ENCODE measurements around the gene TSR3.

Gene TSR3

DNA sequence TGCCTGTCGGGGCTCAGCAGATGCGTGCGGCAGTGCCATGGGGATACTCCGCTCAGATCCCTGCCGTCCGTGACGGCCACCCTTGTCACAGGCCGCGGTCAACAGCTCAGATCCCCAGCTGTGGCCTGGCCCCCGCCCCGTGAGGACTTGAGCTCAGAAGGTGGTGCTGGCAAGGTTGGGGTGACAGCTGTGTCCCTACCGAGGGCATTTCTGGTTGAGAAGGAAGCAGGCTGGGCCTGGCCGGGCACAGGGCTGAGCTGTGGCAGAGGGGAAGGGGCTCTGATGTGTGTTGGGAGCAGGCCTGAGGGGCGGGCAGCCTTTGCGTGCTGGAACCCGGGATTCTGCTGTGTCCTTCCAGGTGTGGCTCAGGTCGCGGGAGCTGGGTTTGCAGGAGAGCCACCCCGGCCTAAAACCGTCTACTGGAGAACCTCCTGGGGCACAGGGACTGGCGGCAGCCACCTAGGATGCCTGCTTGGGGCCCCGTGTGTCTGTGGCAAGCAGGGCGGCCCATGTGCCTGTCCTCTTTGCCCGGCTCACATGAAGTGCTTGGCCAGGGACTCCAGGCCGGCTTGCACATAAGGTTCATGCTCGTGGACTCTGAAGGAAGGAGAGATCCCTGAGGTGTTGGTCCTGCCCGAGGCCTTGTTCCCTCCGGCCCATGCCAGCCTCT lies 37.1 kb downstream of the TSR3 start:
- Histone ChIP-seq H3K9ac (ENCODE audit: low read length) (no peak overlapping the region), H2AK5ac (ENCODE audit: low read length) (no peak overlapping the region), H2BK15ac (replicated peaks; ENCODE audit: low read depth) (no peak overlapping the region), H3K27me3 (ENCODE audit: insufficient read depth, low read length, poor library complexity) (no peaks in the 10 kb centered on the region), H3K36me3 (ENCODE audit: control insufficient read depth, insufficient read depth, low read length) (peaks cover 26% of the 10 kb centered on the region), H3K56ac (ENCODE audit: low read length) (no peak overlapping the region), H2BK120ac (ENCODE audit: low read depth, low read length) (no peak overlapping the region), H4K8ac (ENCODE audit: low read depth, low read length) (no peak overlapping the region), H2BK5ac (ENCODE audit: low read length) (no peak overlapping the region), H3K27ac (ENCODE audit: low read depth, low read length) (no peak overlapping the region), H3K4me1 (ENCODE audit: control insufficient read depth, low read depth, low read length) (peaks cover 6% of the 10 kb centered on the region), H3K4me3 (ENCODE audit: low read length) (no peak overlapping the region), H3K79me1 (ENCODE audit: low read length) (peaks cover 25% of the 10 kb centered on the region), H3K18ac (ENCODE audit: low read length) (no peak overlapping the region), H4K5ac (ENCODE audit: low read length) (no peak overlapping the region), H3K4ac (ENCODE audit: low read depth, low read length) (no peak overlapping the region), H3K4me2 (ENCODE audit: low read length) (no peak overlapping the region), H3K79me2 (ENCODE audit: control insufficient read depth, insufficient read depth, low read length) (peaks cover 66% of the 10 kb centered on the region), H3K23ac (ENCODE audit: low read length) (no peak overlapping the region)
- WGBS (ENCODE audit: extremely low coverage, insufficient coverage, low lambda C conversion rate), result no CpG with 5 or more reads among the region's 28 CpGs
- no peak for DNase-seq

DNA sequence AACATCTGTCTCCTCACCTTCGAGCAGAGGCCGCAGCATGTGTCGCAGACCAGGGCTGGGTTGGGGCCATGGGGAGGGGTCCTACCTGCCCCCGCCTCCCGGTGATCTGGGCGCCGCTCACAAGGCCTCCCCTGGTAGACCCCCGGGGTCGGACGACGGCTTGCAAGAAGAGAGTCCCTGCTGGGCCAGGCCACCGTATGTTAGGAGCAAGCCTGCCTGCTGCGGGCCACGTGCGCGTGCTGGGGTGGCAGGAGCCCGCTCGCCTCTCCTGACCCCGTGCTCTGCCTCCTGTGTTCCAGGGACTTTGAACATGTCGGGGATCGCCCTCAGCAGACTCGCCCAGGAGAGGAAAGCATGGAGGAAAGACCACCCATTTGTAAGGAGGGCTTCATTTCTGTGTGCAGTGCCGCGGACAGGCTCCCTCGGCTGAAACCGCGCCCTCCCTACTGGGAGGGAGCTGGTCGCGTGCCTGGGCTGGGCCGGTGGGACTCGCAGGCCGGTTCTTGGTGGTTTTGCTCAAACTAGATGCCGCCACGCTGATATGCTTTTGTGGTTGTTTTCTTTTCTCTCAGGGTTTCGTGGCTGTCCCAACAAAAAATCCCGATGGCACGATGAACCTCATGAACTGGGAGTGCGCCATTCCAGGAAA lies 37.8 kb downstream of the TSR3 start:
- H3K79me1 ChIP-seq (ENCODE audit: low read length), result peaks cover 22% of the 10 kb centered on the region
- H2BK120ac ChIP-seq (ENCODE audit: low read depth, low read length), result no peak overlapping the region
- H4K5ac ChIP-seq (ENCODE audit: low read length), result no peak overlapping the region
- no peak overlapping the region for H2BK15ac ChIP-seq (replicated peaks; ENCODE audit: low read depth)
- H3K4me3 ChIP-seq (ENCODE audit: low read length), result no peak overlapping the region
- H3K23ac ChIP-seq (ENCODE audit: low read length), result no peak overlapping the region
- H3K56ac ChIP-seq (ENCODE audit: low read length), result no peak overlapping the region
- peaks cover 6% of the 10 kb centered on the region for H3K4me1 ChIP-seq (ENCODE audit: control insufficient read depth, low read depth, low read length)
- no peak overlapping the region for H3K27ac ChIP-seq (ENCODE audit: low read depth, low read length)
- H3K18ac ChIP-seq (ENCODE audit: low read length), result no peak overlapping the region
- H2BK5ac ChIP-seq (ENCODE audit: low read length), result no peak overlapping the region
- DNase-seq, result no peak
- H3K4ac ChIP-seq (ENCODE audit: low read depth, low read length), result no peak overlapping the region
- H3K9ac ChIP-seq (ENCODE audit: low read length), result no peak overlapping the region
- no peaks in the 10 kb centered on the region for H3K27me3 ChIP-seq (ENCODE audit: insufficient read depth, low read length, poor library complexity)
- no peak overlapping the region for H2AK5ac ChIP-seq (ENCODE audit: low read length)
- H3K79me2 ChIP-seq (ENCODE audit: control insufficient read depth, insufficient read depth, low read length), result peaks cover 63% of the 10 kb centered on the region
- no peak overlapping the region for H3K4me2 ChIP-seq (ENCODE audit: low read length)
- WGBS (ENCODE audit: extremely low coverage, insufficient coverage, low lambda C conversion rate), result no CpG with 5 or more reads among the region's 38 CpGs
- H4K8ac ChIP-seq (ENCODE audit: low read depth, low read length), result no peak overlapping the region
- H3K36me3 ChIP-seq (ENCODE audit: control insufficient read depth, insufficient read depth, low read length), result peaks cover 23% of the 10 kb centered on the region

DNA sequence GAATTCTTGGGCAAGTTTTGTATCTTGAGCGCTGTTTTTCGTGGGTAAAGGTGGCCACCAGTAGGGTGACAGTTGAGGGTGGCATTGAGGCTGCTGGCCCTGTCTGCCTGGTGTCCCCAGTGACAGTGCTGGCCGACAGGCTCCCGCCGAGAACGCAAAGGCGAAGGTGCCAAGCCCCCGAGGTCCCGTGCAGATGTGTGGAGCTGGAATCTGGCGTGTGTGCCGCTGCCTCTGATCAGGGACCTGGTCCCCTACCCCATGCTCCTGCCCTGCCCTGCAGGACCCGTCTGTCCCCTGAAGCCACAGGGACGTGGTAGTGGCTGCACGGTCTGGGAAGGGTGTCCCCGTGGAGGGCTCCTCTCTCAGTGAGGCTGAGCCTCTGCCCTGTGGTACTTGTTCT lies 38.8 kb downstream of the TSR3 start:
- Histone ChIP-seq H2BK5ac (ENCODE audit: low read length) (no peak overlapping the region), H4K5ac (ENCODE audit: low read length) (no peak overlapping the region), H3K4me3 (ENCODE audit: low read length) (no peak overlapping the region), H3K4me2 (ENCODE audit: low read length) (no peak overlapping the region), H3K4ac (ENCODE audit: low read depth, low read length) (no peak overlapping the region), H3K27me3 (ENCODE audit: insufficient read depth, low read length, poor library complexity) (no peaks in the 10 kb centered on the region), H3K79me2 (ENCODE audit: control insufficient read depth, insufficient read depth, low read length) (peaks cover 63% of the 10 kb centered on the region), H3K23ac (ENCODE audit: low read length) (no peak overlapping the region), H3K79me1 (ENCODE audit: low read length) (peaks cover 19% of the 10 kb centered on the region), H2AK5ac (ENCODE audit: low read length) (no peak overlapping the region), H3K56ac (ENCODE audit: low read length) (no peak overlapping the region), H3K9ac (ENCODE audit: low read length) (no peak overlapping the region), H2BK15ac (replicated peaks; ENCODE audit: low read depth) (no peak overlapping the region), H2BK120ac (ENCODE audit: low read depth, low read length) (no peak overlapping the region), H3K36me3 (ENCODE audit: control insufficient read depth, insufficient read depth, low read length) (peaks cover 18% of the 10 kb centered on the region), H3K4me1 (ENCODE audit: control insufficient read depth, low read depth, low read length) (peaks cover 6% of the 10 kb centered on the region), H4K8ac (ENCODE audit: low read depth, low read length) (no peak overlapping the region), H3K18ac (ENCODE audit: low read length) (no peak overlapping the region), H3K27ac (ENCODE audit: low read depth, low read length) (no peak overlapping the region)
- no CpG with 5 or more reads among the region's 15 CpGs for WGBS (ENCODE audit: extremely low coverage, insufficient coverage, low lambda C conversion rate)
- no peak for DNase-seq

DNA sequence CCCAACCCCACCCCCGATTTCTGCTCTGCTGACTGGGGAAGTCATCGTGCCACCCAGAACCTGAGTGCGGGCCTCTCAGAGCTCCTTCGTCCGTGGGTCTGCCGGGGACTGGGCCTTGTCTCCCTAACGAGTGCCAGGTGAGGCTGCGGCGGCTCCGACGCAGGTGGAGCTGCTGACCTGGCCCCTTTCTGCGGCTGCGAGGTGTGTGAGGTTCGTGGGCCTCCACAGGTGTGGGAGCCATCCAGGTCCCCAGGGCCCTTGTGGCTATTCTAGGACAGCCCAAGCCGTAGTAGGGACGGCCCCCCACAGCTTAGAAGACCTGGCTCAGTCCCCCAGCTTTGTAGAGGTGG lies 39.2 kb downstream of the TSR3 start:
- H2BK15ac ChIP-seq (replicated peaks; ENCODE audit: low read depth), result no peak overlapping the region
- no peak overlapping the region for H2AK5ac ChIP-seq (ENCODE audit: low read length)
- no CpG with 5 or more reads among the region's 16 CpGs for WGBS (ENCODE audit: extremely low coverage, insufficient coverage, low lambda C conversion rate)
- H3K27ac ChIP-seq (ENCODE audit: low read depth, low read length), result no peak overlapping the region
- H3K4me2 ChIP-seq (ENCODE audit: low read length), result no peak overlapping the region
- H3K27me3 ChIP-seq (ENCODE audit: insufficient read depth, low read length, poor library complexity), result no peaks in the 10 kb centered on the region
- no peak overlapping the region for H3K23ac ChIP-seq (ENCODE audit: low read length)
- H3K9ac ChIP-seq (ENCODE audit: low read length), result no peak overlapping the region
- no peak overlapping the region for H3K18ac ChIP-seq (ENCODE audit: low read length)
- H4K5ac ChIP-seq (ENCODE audit: low read length), result no peak overlapping the region
- H3K56ac ChIP-seq (ENCODE audit: low read length), result peak overlapping the region; percentile 25
- no peak overlapping the region for H2BK5ac ChIP-seq (ENCODE audit: low read length)
- no peak for DNase-seq
- peaks cover 14% of the 10 kb centered on the region for H3K36me3 ChIP-seq (ENCODE audit: control insufficient read depth, insufficient read depth, low read length)
- no peak overlapping the region for H4K8ac ChIP-seq (ENCODE audit: low read depth, low read length)
- no peak overlapping the region for H3K4me3 ChIP-seq (ENCODE audit: low read length)
- peaks cover 14% of the 10 kb centered on the region for H3K79me1 ChIP-seq (ENCODE audit: low read length)
- H3K4me1 ChIP-seq (ENCODE audit: control insufficient read depth, low read depth, low read length), result peaks cover 6% of the 10 kb centered on the region
- H2BK120ac ChIP-seq (ENCODE audit: low read depth, low read length), result no peak overlapping the region
- peaks cover 63% of the 10 kb centered on the region for H3K79me2 ChIP-seq (ENCODE audit: control insufficient read depth, insufficient read depth, low read length)
- H3K4ac ChIP-seq (ENCODE audit: low read depth, low read length), result no peak overlapping the region

DNA sequence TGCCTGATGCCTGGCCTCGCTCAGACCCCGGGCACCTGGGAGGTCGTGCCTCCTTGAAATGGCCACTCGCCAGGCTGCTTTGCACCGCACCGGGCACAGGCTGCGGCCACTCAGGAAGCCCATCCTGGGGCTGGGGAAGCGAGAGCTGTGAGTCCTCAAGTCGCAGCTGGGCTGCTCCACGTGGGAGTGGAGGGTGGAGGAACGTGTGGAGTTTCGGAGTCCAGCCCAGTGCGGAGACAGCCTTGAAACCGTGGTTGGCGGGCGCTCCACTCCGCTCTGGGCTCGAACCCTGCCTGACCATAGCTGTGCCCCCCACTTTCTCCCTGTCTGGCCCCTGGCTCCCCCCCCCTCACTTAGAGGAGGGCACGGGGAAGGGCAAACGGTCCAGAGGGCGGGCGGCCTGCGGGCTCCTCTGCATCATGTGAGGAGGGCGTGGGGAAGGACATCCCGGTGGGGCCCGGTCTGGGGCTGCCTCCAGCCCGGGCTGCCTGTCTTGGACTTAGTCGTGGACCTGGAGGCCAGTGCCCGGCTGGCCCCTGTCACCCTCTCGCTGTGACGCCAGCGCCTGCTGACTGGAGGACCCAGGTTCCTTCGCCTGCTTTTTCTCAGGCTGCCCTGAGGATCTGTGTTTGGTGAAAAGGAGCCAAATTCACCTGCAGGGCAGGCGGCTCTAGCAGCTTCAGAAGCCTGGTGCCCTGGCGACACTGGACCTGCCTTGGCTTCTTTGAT lies 39.8 kb downstream of the TSR3 start:
- Histone ChIP-seq H3K27ac (ENCODE audit: low read depth, low read length) (no peak overlapping the region), H3K27me3 (ENCODE audit: insufficient read depth, low read length, poor library complexity) (no peaks in the 10 kb centered on the region), H3K36me3 (ENCODE audit: control insufficient read depth, insufficient read depth, low read length) (peaks cover 11% of the 10 kb centered on the region)

More for the DNA sequence above, 39.8 kb downstream of the TSR3 start:
- Histone ChIP-seq H2AK5ac (ENCODE audit: low read length) (no peak overlapping the region), H2BK5ac (ENCODE audit: low read length) (no peak overlapping the region), H3K4me2 (ENCODE audit: low read length) (no peak overlapping the region), H3K56ac (ENCODE audit: low read length) (peak overlapping the region; percentile 94), H3K18ac (ENCODE audit: low read length) (no peak overlapping the region), H3K79me1 (ENCODE audit: low read length) (peaks cover 11% of the 10 kb centered on the region), H3K79me2 (ENCODE audit: control insufficient read depth, insufficient read depth, low read length) (peaks cover 60% of the 10 kb centered on the region), H2BK15ac (replicated peaks; ENCODE audit: low read depth) (no peak overlapping the region), H3K9ac (ENCODE audit: low read length) (peak overlapping the region; percentile 79), H4K5ac (ENCODE audit: low read length) (no peak overlapping the region), H2BK120ac (ENCODE audit: low read depth, low read length) (no peak overlapping the region), H3K4me3 (ENCODE audit: low read length) (no peak overlapping the region), H4K8ac (ENCODE audit: low read depth, low read length) (no peak overlapping the region), H3K4me1 (ENCODE audit: control insufficient read depth, low read depth, low read length) (peaks cover 6% of the 10 kb centered on the region), H3K23ac (ENCODE audit: low read length) (peak overlapping the region; percentile 89), H3K4ac (ENCODE audit: low read depth, low read length) (no peak overlapping the region)
- DNase-seq, result no peak
- no CpG with 5 or more reads among the region's 35 CpGs for WGBS (ENCODE audit: extremely low coverage, insufficient coverage, low lambda C conversion rate)

Data from mesendoderm (in vitro differentiated cells).